HepG2 (cell line): ENCODE data around the gene DHFR. TPM values are rescaled to one million over a fixed set of nuclear protein-coding genes. Genes with fewer than 3 reads are reported as not detected.

Source experiments
- DRAP1 ChIP-seq: IDR thresholded peaks from 2 replicates; pipeline ENCODE4 v1.6.1; 2016; ENCODE audit warnings: missing genetic modification reagents, missing compliant biosample characterization
- FOXP1 ChIP-seq, 2 experiments: fragments of 450-650 bp in 1 of 2; IDR thresholded peaks; 2 replicates each; pipeline ENCODE4 v1.6.1; 2017 to 2018; ENCODE audit warnings: antibody characterized with exemption in 1 of 2
- HES4 ChIP-seq: sonication (generic); formaldehyde crosslinking; IDR thresholded peaks from 2 replicates; pipeline ENCODE4 v1.9.0; 2021; ENCODE audit warnings: mild to moderate bottlenecking, missing genetic modification reagents, borderline replicate concordance
- NFE2 ChIP-seq: sonication (generic); formaldehyde crosslinking; IDR thresholded peaks from 2 replicates; pipeline ENCODE4 v1.4.0; 2020; ENCODE audit warnings: missing genetic modification reagents
- SP2 ChIP-seq: sonication (generic); formaldehyde crosslinking; IDR thresholded peaks from 2 replicates; pipeline ENCODE4 v1.5.1; 2020; ENCODE audit warnings: mild to moderate bottlenecking, missing genetic modification reagents
- TBX3 ChIP-seq: fragments of 450-650 bp; IDR thresholded peaks from 2 replicates; pipeline ENCODE4 v1.6.1; 2017; ENCODE audit warnings: antibody characterized with exemption, mild to moderate bottlenecking, inconsistent platforms, borderline replicate concordance
- U2AF1 ChIP-seq: fragments of 200-400 bp; formaldehyde crosslinking; optimal IDR thresholded peaks from 2 replicates; pipeline ENCODE3; 2017; ENCODE audit warnings: mild to moderate bottlenecking, low read depth, low read length
- ZKSCAN5 ChIP-seq: sonication (generic); formaldehyde crosslinking; IDR thresholded peaks from 2 replicates; pipeline ENCODE4 v1.5.1; 2020; ENCODE audit warnings: mild to moderate bottlenecking, missing genetic modification reagents
- ZNF597 ChIP-seq: sonication (generic); formaldehyde crosslinking; IDR thresholded peaks from 2 replicates; pipeline ENCODE4 v1.5.0; 2020; ENCODE audit warnings: missing genetic modification reagents
- ZNF598 ChIP-seq: sonication (generic); formaldehyde crosslinking; IDR thresholded peaks from 2 replicates; pipeline ENCODE4 v1.5.1; 2020; ENCODE audit warnings: mild to moderate bottlenecking, missing genetic modification reagents, borderline replicate concordance
- ZNF780A ChIP-seq: sonication (generic); formaldehyde crosslinking; IDR thresholded peaks from 2 replicates; pipeline ENCODE4 v1.8.0; 2022; ENCODE audit warnings: mild to moderate bottlenecking, missing genetic modification reagents, moderate library complexity
- ZSCAN21 ChIP-seq: sonication (generic); formaldehyde crosslinking; IDR thresholded peaks from 2 replicates; pipeline ENCODE4 v1.8.0; 2022; ENCODE audit warnings: mild to moderate bottlenecking, missing genetic modification reagents, moderate library complexity, borderline replicate concordance
- polyA plus RNA-seq, 8 experiments: library from polyadenylated mRNA; depleted of rRNA in 3 of 8; stranded (reverse) in 7 of 8; unstranded in 1 of 8; fragments of >200 nt; fragmentation: Illumina TruSeq in 4 of 8; extraction: Trizol in 4 of 8; gene quantifications; 2 replicates each; pipeline versions ENCODE4 v1.2.1 to v1.2.3, GENCODE V29; 2011 to 2016; ENCODE audit warnings: low read depth in 4 of 8, missing spikeins in 1 of 8, mixed read lengths in 1 of 8; ENCODE audit not compliant: insufficient read depth in 1 of 8
- total RNA-seq, 5 experiments: library from RNA; depleted of rRNA; stranded (reverse); fragments of >200 nt; fragmentation: Illumina TruSeq; extraction: Trizol; gene quantifications; 2 replicates each; pipeline ENCODE4 v1.2.3, GENCODE V29; 2016; ENCODE audit warnings: low read depth in 1 of 5
- TF ChIP-seq, protein P1 (sequence below): sonication (generic); formaldehyde crosslinking; IDR thresholded peaks from 2 replicates; pipeline ENCODE4 v1.8.0; 2022; ENCODE audit warnings: low read depth, missing genetic modification reagents

The DHFR gene
- total and polyA plus RNA-seq, 2 of the 13 experiments (the other 11 are each of a cell fraction or from before 2014, with no cell fraction given): 22.8 to 59.0 TPM

DNA sequence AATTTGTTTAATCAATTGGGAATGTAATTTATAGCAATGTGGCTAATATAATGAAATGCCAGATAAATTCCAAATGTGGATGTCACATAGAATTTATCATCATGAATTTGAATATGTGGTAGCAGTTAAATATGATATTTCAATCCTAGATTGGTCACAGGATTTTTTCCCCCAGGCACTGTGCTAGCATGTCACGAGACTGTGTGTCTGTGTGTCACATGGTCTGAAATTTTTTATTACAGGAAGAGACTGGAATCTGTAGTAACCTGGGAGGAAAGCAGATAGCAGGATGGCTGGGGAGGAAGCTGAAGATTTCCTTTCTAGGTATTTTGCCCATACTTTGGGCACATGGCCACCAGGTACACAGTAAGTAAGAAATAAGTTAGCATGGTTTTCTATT is 35.7 kb downstream of the DHFR start (continued):
- TF ChIP-seq ZNF598 (CRISPR knock-in tag) (no peak), U2AF1 (no peak), FOXP1 (IDR thresholded peaks at IDR 0.05) (no peak), FOXP1 (CRISPR knock-in tag; IDR thresholded peaks at IDR 0.05) (no peak), DRAP1 (no peak), HES4 (no peak), ZKSCAN5 (no peak), SP2 (no peak), TBX3 (no peak), NFE2 (no peak), ZSCAN21 (CRISPR knock-in tag) (no peak), ZNF780A (CRISPR knock-in tag) (no peak), ZNF597 (no peak)
- TF ChIP-seq, protein P1, sequence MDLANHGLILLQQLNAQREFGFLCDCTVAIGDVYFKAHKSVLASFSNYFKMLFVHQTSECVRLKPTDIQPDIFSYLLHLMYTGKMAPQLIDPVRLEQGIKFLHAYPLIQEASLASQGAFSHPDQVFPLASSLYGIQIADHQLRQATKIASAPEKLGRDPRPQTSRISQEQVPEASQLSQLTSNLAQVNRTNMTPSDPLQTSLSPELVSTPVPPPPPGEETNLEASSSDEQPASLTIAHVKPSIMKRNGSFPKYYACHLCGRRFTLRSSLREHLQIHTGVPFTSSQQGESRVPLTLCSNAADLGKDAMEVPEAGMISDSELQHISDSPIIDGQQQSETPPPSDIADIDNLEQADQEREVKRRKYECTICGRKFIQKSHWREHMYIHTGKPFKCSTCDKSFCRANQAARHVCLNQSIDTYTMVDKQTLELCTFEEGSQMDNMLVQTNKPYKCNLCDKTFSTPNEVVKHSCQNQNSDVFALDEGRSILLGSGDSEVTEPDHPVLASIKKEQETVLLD (CRISPR knock-in tag): no peak
